Adrenal gland (tissue), 12 donors: Measurements from ENCODE around the gene RALGAPA1. TPM values are rescaled to one million over a fixed set of nuclear protein-coding genes. Genes with fewer than 3 reads are reported as not detected.
A peak's percentile ranks its signal among the peaks of the same experiment; 100 is the strongest.
"Not testable (repeated sequence)": the region's sequence is repeated elsewhere in the genome, so short reads cannot be mapped to it uniquely, and the experiment has no call there.

Experiments used
- DNase-seq, 7 donors: peaks; one replicate each; pipeline ENCODE4 v3.0.0-alpha.2; 2019 to 2020
- H3K27ac ChIP-seq, 5 donors: fragments of 200-600 bp; sonication (generic) in 4 of 5; 1 replicate in 3 of 5; 2 replicates in 2 of 5; pipeline versions ENCODE4 v1.5.1 to v1.8.0; 2016 to 2020; ENCODE audit warnings: mild to moderate bottlenecking in 1 of 5
- H3K27me3 ChIP-seq: fragments of 200-600 bp; 2 replicates; pipeline ENCODE4 v1.8.0; 2021
- H3K36me3 ChIP-seq, 2 donors: fragments of 200-600 bp; replicated peaks in 1 of 2; 1 replicate in 1 of 2; 2 replicates in 1 of 2; pipeline versions ENCODE4 v1.5.1 to v1.8.0; 2018 to 2022
- H3K4me1 ChIP-seq, 2 donors: fragments of 200-600 bp; replicated peaks in 1 of 2; 1 replicate in 1 of 2; 2 replicates in 1 of 2; pipeline versions ENCODE4 v1.5.1 to v1.8.0; 2018 to 2021
- H3K4me3 ChIP-seq, 4 donors: fragments of 200-600 bp; sonication (generic) in 3 of 4; one replicate each; pipeline ENCODE4 v1.5.1; 2016 to 2018
- H3K9me3 ChIP-seq, 3 donors: fragments of 200-600 bp; sonication (generic) in 1 of 3; replicated peaks in 1 of 3; 1 replicate in 2 of 3; 2 replicates in 1 of 3; pipeline versions ENCODE4 v1.5.1 to v1.8.0; 2016 to 2021
- POLR2A ChIP-seq, 2 donors: fragments of 450-650 bp; IDR thresholded peaks; one replicate each; pipeline ENCODE4 v1.6.1; 2017; ENCODE audit warnings: antibody characterized with exemption in 2 of 2, mild to moderate bottlenecking in 2 of 2, moderate library complexity in 1 of 2
- WGBS, 4 donors: extraction: QIAGEN DNeasy Blood & Tissue Kit in 2 of 4; methylation state at CpG; one replicate each; pipeline versions ENCODE4 v1.1.5 to v1.1.7; 2013 to 2017; 5-methylcytosine and 5-hydroxymethylcytosine counted together
- intact Hi-C, 2 donors: fragments of 100-400 bp; cut with DNase I; formaldehyde crosslinking; loops; one replicate each; pipeline versions ENCODE4 v1.14.1 to v1.15.0; 2022 to 2023
- polyA plus RNA-seq, 3 donors: library from polyadenylated mRNA; stranded (reverse); fragments of 200-250 nt in 2 of 3; fragments of 350-450 nt in 1 of 3; fragmentation: Illumina TruSeq in 1 of 3; extraction: RNeasy Lipid Tissue Mini Kit (QIAGEN cat#74804) in 1 of 3; gene quantifications; one replicate each; pipeline ENCODE4 v1.2.3, GENCODE V29; 2013 to 2014
- total RNA-seq, 9 donors: library from RNA; depleted of rRNA in 4 of 9; stranded (reverse); fragments of >200 nt in 4 of 9; fragments of 120-200 nt in 1 of 9; fragmentation: NEBNext Ultra II Directional in 1 of 9; extraction: Animal tissue kit (Norgen Biotek cat#: 25700) in 1 of 9; gene quantifications; one replicate each; pipeline versions ENCODE4 v1.1.0 to v1.2.4, GENCODE V29; 2013 to 2023
- TF ChIP-seq, protein P1 (sequence below), 6 experiments: fragments of 450-650 bp in 4 of 6; fragments of 200-600 bp in 2 of 6; sonication (generic) in 1 of 6; IDR thresholded peaks; 1 replicate in 5 of 6; 2 replicates in 1 of 6; pipeline versions ENCODE4 v1.5.1 to v1.8.0; 2016 to 2021; ENCODE audit warnings: antibody characterized with exemption in 6 of 6, mild to moderate bottlenecking in 2 of 6, moderate library complexity in 1 of 6
- donor health status: healthy with polysubstance abuse.
- donor health status: Bipolar disorder and iron deficiency.
- donor health status: DM: yes; HTN: yes; CAD: no.
- donor health status: DM: no; HTN: no; CAD: no.
- donor health status: DM: no; HTN: no; CAD: no.
- donor health status: DM: yes; HTN: yes; CAD: no.

RALGAPA1 gene
- total and polyA plus RNA-seq, 12 donors: 31.7 to 116 (median 64.8) TPM

DNA sequence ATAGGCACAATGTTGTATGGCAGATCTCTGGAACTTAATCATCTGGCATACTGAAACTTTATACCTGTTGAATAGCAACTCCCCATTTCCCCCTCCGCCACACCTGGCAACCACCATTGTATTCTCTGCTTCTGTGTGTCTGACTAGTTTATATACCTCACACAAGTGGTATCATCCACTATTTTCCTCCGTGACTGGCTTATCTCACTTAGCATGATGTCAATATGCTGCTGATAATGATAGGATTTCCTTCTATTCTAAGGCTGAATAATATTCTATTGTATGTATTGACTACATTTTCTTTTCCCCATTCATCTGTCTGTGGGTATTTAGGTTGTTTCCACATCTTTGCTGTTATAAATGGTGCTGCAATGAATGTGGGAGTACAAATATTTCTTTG is 38.5 kb upstream of the RALGAPA1 start:
- H3K27ac ChIP-seq: no peak overlapping the region

GRCh38 chr14:35844494-35844893 is 35.4 kb upstream of the RALGAPA1 start:
- Histone ChIP-seq H3K36me3 (peaks cover 0 to 7% of the 10 kb centered on the region in 2 donors), H3K4me3 (no peak overlapping the region), H3K27ac (no peak overlapping the region), H3K27me3 (no peaks in the 10 kb centered on the region), H3K4me1 (no peaks in the 10 kb centered on the region), H3K9me3 (peaks cover 0 to 9% (median 0%) of the 10 kb centered on the region in 3 donors)
- TF ChIP-seq POLR2A (IDR thresholded peaks at IDR 0.05): no peak
- TF ChIP-seq, protein P1, sequence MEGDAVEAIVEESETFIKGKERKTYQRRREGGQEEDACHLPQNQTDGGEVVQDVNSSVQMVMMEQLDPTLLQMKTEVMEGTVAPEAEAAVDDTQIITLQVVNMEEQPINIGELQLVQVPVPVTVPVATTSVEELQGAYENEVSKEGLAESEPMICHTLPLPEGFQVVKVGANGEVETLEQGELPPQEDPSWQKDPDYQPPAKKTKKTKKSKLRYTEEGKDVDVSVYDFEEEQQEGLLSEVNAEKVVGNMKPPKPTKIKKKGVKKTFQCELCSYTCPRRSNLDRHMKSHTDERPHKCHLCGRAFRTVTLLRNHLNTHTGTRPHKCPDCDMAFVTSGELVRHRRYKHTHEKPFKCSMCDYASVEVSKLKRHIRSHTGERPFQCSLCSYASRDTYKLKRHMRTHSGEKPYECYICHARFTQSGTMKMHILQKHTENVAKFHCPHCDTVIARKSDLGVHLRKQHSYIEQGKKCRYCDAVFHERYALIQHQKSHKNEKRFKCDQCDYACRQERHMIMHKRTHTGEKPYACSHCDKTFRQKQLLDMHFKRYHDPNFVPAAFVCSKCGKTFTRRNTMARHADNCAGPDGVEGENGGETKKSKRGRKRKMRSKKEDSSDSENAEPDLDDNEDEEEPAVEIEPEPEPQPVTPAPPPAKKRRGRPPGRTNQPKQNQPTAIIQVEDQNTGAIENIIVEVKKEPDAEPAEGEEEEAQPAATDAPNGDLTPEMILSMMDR (IDR thresholded peaks at IDR 0.05): no peak
- DNase-seq: no peak
- WGBS, 4 donors: 97 to 99% (median 98%) methylated on average over 8 of the region's 8 CpGs
- intact Hi-C loops: no loop called here

More for the DNA sequence above, 38.5 kb upstream of the RALGAPA1 start:
- DNase-seq: no peak
- Histone ChIP-seq H3K36me3 (peaks cover 0 to 5% of the 10 kb centered on the region in 2 donors), H3K4me1 (peaks cover 0 to 4% of the 10 kb centered on the region in 2 donors), H3K4me3 (no peak overlapping the region), H3K27me3 (no peaks in the 10 kb centered on the region), H3K9me3 (peaks cover 0 to 3% (median 1%) of the 10 kb centered on the region in 3 donors)
- intact Hi-C loops: no loop called here
- no peak for TF ChIP-seq POLR2A (IDR thresholded peaks at IDR 0.05)
- TF ChIP-seq, protein P1 (IDR thresholded peaks at IDR 0.05): no peak
- 88 to 91% (median 90%) methylated on average over 2 of the region's 2 CpGs for WGBS, 4 donors

- WGBS, 4 donors: 95 to 100% (median 99%) methylated on average over 2 of the region's 2 CpGs
- not testable (repeated sequence) for H3K36me3 ChIP-seq
These were observed 33.1 kb upstream of the RALGAPA1 start for GRCh38 chr14:35842245-35842644.

DNA sequence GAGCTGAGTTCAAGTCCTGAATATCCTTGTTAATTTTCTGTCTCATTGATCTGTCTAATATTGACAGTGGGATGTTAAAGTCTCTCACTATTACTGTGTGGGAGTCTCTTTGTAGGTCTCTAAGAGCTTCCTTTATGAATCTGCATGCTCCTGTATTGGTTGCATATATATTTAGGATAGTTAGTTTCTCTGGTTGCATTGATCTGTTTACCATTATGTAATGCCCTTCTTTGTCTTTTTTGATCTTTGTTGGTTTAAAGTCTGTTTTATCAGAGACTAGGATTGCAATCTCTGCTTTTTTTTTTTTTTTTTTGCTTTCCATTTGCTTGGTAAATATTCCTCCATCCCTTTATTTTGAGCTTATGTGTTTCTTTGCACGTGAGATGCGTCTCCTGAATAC is 32.6 kb upstream of the RALGAPA1 start:
- H3K27ac ChIP-seq, H3K27me3 ChIP-seq, H3K9me3 ChIP-seq, DNase-seq, H3K4me1 ChIP-seq, intact Hi-C loops, H3K36me3 ChIP-seq, H3K4me3 ChIP-seq: not testable (repeated sequence)
- 96 to 100% (median 99%) methylated on average over 2 of the region's 2 CpGs for WGBS, 4 donors

More at GRCh38 chr14:35842245-35842644, 33.1 kb upstream of the RALGAPA1 start:
- H3K4me1 ChIP-seq, DNase-seq, H3K27me3 ChIP-seq, H3K4me3 ChIP-seq, H3K9me3 ChIP-seq, H3K27ac ChIP-seq, intact Hi-C loops: not testable (repeated sequence)

- WGBS, 4 donors: 71 to 79% (median 74%) methylated on average over 5 of the region's 5 CpGs
- peaks cover 0 to 5% of the 10 kb centered on the region in 2 donors for H3K36me3 ChIP-seq
These were observed 26.3 kb upstream of the RALGAPA1 start for GRCh38 chr14:35835208-35835982.

More at GRCh38 chr14:35835208-35835982, 26.3 kb upstream of the RALGAPA1 start:
- Histone ChIP-seq H3K27me3 (no peaks in the 10 kb centered on the region), H3K9me3 (no peaks in the 10 kb centered on the region), H3K27ac (peak overlapping the region in 2 of 5 donors; percentile 2 to 8), H3K4me3 (no peak overlapping the region), H3K4me1 (peaks cover 20 to 22% of the 10 kb centered on the region in 2 donors)
- intact Hi-C loops: no loop called here
- DNase-seq: no peak
- TF ChIP-seq, protein P1 (IDR thresholded peaks at IDR 0.05): no peak
- TF ChIP-seq POLR2A (IDR thresholded peaks at IDR 0.05): no peak
